ENCODE data around the gene TWIST2.

Gene TWIST2

DNA sequence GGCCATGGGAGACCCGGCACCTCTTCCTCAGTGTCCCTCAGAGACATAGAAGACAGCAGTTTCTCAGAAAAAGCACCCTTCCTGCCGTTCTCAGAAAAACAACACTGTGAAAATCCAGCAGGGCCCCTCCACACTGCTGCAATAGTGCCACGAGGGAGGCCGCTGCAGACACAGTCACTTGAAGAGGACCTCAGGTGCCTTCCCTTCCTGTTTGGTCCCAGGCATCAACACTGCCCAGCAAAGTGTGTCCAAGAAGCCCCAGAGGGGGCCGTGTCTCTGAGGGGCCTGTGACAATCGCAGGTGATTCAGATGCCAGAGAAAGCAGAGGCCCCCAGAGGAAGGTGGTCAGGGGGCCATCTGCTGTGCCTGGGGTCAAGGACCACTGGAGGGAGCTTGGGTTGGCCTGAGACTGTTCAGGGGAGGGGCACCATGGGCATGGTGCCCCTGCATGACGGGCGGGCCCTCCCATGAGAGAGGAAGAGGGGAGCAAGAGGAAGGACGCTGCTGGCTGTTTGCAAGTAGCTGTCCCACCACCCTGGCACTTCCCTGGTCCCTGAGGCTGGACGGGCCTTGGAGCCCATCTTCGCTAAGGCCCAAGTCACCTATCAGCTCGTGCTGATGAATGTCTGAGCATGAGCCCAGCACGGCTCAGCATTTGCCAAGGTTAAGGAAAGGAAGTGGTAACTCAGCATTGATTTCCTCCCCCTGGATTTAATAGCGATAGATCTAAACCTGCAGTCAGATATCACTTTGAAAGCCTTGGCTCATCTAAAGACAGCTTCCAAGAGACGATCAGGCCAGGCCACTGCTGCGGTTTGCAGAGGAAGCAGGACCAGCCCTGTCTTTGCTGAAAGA is 9.1 kb downstream of the TWIST2 start:
- DNase-seq (ENCODE audit: low spot score) = no peak

DNA sequence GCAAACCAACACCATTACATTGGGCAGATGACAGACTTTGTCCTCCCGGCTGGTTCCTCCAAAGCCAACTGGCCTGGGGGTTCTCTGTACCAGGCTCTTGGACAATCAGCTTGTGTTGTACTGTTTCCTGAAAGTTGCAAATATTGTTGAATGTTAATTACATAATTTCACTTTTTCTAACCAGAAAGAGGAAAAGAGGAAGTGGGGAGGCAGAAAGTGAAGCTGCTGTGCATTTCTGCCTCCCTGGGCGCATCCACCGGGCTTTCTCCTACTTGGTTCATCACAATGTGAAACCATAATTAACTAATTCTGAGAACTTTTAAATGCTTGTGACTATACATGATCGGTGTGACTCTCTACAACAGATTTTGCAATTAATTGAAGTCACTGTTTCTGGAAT is 10.1 kb downstream of the TWIST2 start:
- no peak for DNase-seq (ENCODE audit: low spot score)

- no peak for DNase-seq (ENCODE audit: low spot score)
These were observed 11.9 kb downstream of the TWIST2 start for GRCh38 chr2:238859636-238860347.

GRCh38 chr2:238861013-238861730 is 13.3 kb downstream of the TWIST2 start:
- no peak for DNase-seq (ENCODE audit: low spot score)

GRCh38 chr2:238861766-238862315 is 14.0 kb downstream of the TWIST2 start:
- no peak for DNase-seq (ENCODE audit: low spot score)

GRCh38 chr2:238862701-238863100 is 14.8 kb downstream of the TWIST2 start:
- DNase-seq (ENCODE audit: low spot score) = no peak

GRCh38 chr2:238863231-238863630 is 15.3 kb downstream of the TWIST2 start:
- no peak for DNase-seq (ENCODE audit: low spot score)

DNA sequence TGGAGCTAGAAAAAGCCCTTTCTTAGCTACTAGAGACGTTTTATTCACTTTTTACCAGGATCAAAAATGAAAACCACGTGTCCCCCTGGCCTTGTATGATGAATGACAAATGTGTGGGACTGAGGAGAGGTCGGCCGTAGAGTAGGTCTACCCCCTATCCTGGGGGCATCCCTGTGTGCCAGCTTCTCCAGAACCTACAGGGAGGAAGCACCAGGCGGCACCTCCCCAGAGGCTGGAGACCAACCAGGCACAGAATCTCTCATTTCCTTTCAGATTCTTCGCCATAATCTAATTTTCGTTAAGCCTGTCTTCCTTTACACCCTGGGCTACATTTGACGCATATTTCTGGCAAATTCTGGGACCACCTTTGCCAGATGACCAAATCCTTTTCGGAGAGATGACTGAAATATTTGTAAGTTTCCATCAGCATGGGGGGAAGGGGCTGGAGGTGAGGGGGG is 15.9 kb downstream of the TWIST2 start:
- DNase-seq (ENCODE audit: low spot score) = no peak

DNA sequence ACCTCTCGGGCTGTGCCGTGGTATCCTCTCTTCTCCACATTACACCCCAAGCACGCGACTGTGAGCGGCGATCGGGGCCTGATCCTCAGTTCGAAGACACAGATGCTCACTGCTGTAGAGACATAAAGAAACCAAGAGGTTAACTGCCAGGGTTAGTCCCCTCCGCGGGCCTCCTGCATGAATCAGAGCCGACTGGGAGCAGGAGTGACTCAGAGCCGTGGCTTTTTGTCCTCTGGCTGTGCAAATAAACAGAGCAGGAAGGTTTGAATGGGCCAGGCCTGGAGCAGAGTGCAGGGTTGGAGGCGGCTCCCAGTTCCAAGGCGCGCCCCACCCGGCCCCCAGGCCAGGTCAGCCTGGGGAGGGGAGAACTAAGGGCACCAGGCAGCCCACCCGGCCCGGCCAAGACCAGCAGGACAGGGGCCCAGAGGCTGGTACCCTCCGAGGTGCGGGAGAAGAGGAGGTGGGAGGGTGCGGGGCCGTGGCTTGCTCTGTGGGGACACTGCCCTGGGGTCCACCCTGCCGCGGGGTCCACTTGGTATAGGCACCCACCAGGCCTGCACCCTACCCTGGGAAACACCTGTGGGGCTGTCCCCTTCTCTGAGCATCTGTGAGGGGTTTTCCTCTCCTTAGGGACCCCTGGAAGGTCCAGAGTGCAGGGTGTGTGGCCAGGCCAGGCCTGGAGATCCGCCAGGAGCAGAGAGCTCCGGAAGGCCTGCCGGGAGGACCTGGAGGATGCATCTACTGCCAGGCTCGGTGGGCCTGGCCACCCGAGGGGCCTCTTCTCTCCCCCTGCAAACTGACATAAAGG is 16.5 kb downstream of the TWIST2 start:
- no peak for DNase-seq (ENCODE audit: low spot score)

- no peak for DNase-seq (ENCODE audit: low spot score)
These were observed 17.3 kb downstream of the TWIST2 start for GRCh38 chr2:238865015-238865719.

DNA sequence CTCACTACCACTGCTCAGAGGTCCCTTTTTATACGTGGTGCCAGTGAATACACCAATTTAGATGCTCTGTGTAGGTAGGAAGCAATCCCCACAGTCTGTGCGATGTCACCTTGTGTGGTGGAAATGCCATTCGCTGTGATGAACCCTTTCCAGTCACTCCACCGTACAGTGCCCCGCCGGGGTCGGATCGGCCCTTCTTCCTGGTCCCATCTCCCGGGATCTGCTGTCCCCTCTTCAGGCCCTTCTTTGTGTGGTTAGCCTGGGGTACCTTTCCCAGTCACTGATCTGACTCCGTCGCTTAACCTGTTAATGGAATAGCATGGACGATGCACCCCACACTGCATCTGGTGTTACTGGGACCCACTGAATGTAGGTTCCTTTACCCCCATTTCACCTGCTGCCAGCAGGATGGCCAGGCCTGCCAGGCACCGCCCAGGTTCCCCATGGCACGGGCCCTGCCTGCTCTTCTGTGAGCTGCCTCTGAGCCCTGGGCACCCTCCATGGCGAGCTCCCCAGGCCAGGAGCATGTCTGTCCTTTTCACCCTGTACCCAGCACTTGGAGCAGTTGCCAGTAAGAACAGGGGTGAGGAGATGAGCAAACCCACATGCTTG is 18.0 kb downstream of the TWIST2 start:
- DNase-seq (ENCODE audit: low spot score) = no peak

DNA sequence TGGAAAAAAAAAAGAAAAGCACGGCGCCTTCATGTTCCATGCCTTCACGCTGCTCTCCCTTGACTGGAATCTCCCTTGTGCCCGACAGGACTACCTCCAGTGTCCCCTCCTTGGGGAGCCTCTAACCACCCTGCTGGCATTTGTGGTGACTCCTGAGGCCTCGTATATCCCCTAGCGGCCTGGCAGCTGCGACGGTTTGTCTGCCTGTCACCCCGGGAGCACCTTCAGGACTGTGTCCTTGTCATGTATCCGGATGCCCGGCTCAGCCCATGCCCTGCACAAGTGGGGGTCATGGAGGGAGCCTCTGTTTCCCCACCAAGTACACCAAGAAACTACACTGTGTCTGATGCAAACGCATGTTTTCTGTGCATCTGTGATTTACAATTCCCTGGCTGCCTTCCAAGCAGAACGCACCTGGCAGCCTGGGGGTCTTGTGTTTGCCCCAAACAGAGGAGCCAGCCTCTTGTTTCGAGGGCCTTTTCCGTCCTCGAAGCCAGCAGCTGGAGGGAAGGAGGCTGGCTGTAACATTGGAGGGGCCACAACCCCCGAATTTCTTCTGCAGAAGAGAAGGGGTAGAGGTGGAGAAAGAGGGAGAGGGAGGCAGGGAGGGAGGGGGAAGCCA is 18.9 kb downstream of the TWIST2 start:
- DNase-seq (ENCODE audit: low spot score) = no peak

GRCh38 chr2:238868067-238868524 is 20.2 kb downstream of the TWIST2 start:
- no peak for DNase-seq (ENCODE audit: low spot score)

DNA sequence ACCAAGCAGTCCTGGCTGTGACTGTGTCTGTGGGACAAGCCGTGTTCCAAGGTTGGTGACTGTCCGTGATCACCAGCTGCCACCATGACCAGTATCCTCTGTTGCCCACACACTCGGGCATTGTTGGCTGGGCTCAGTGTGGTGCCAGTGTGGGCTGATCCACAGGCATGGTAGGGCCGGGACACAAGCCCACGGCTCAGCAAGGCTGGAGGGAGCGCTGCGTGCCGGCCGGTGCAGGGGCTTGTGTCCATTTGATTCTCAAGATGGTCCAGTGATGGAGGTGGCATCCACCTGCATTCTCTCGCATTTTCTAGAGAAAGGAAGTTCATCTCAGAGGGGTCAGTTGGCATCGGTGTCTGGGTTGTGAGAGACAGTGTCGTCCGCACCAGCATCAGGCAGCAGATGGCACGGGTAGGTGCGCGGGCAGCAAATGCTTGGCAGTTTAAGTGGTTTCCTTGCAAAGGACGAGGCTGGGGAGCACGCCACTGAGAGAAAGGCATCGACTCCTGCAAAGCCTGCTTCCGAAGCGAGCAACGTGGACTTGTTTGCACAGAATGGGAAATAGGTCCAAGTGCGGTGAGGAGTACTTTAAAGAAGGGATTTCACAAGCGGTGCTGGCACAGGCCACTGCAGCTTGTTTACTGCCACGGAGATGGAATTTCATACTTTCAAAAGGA is 20.9 kb downstream of the TWIST2 start:
- no peak for DNase-seq (ENCODE audit: low spot score)

GRCh38 chr2:238869293-238870124 is 21.6 kb downstream of the TWIST2 start:
- DNase-seq (ENCODE audit: low spot score) = no peak

DNA sequence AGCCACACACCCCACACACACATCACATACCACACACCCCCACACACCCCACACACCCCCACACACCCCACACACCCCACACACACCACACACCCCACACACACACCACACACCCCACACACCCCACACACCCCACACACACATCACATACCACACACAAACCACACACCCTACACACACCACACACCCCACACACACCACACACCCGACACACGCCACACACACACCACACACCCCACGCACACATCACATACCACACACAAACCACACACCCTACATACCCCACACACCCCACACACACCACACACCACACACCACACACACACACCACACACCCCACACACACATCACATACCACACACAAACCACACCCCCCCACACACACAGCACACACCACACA is 22.4 kb downstream of the TWIST2 start:
- DNase-seq (ENCODE audit: low spot score) = no peak

DNA sequence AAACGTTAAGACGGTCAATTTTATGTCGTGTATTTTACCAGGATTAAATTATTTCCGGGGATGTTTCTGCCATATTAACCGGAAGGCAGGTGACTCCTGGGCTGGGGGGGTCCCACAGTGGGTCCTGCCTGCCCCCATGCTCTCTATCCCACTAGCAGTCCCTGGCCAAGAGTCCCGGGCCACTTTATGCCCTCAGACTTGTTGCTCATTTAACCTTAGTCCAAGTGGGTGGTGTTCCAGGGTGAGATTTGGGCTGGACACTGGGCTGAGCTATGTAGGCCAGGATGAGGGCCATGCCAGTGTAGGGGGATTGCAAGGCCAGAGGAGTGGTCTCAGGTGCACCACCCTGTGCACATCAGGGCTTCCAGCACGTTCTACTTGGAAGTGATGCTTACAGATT is 24.1 kb downstream of the TWIST2 start:
- no peak for DNase-seq (ENCODE audit: low spot score)

DNA sequence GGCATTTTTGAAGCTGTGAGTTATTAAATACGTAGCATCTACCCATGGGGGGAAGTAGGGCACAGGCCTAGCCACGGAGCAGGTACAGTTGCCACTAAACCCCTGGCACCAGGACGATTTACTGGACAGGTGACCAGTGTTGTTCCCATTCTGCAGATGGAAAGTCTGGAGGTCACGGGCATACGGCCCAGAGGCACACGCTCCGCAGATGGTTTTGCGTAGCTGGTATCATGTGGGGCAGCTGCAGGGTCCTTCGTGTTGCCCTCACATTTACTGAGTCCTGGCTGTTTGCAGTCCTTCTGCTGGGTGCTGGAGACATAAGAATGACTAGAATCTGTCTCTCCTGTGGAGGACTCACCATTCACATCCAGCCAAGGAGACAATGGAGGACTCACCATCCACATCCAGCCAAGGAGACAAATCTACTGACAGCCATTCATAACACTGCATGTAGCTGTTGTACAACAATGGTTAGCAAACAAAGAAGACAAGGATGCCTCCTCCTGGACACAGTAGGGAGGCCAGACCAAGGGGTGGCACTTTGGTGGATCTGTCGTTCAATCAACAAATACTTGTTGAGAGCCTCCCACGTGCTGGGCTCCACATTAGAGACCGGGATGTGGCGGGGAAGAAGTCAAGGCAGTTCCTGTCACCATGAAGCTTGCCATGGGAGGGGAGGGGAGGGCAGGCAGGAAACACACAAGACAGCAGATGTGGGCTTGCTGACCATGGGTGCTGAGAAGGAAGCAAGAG is 24.9 kb downstream of the TWIST2 start:
- DNase-seq (ENCODE audit: low spot score) = no peak
